MM.1S (cell line): ENCODE measurements around the gene SMARCAD1.

Source experiments
- EZH2 ChIP-seq: fragments of 300-600 bp; sonication (generic); optimal IDR thresholded peaks from 2 replicates; pipeline ENCODE3; 2017; ENCODE audit warnings: low read depth, mild to moderate bottlenecking, antibody characterized with exemption, low read length, mixed read lengths
- EZH2phosphoT487 ChIP-seq: fragments of 300-600 bp; sonication (generic); IDR thresholded peaks from 2 replicates; pipeline ENCODE4 v1.6.1; 2018; ENCODE audit warnings: antibody characterized with exemption, low read length
- TF ChIP-seq, protein P1 (sequence below): fragments of 300-600 bp; sonication (generic); IDR thresholded peaks from 2 replicates; pipeline ENCODE4 v1.5.1; 2016; ENCODE audit warnings: antibody characterized with exemption, low read length, mixed read lengths

DNA sequence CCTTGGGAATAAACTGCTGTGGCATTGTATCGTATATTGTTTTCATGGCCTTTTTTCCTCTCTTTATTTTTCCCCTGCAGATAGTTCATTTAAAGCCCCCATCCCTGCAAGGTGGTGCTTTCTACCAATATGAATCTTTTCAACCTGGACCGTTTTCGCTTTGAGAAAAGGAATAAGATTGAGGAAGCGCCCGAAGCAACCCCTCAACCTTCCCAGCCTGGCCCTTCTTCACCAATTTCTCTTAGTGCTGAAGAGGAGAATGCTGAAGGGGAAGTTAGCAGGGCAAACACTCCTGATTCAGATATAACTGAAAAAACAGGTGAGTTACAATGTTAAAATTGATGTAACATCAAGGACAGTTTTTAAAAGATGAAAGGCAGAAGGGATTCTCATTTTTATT lies 601 bp downstream of the SMARCAD1 start:
- TF ChIP-seq, protein P1, sequence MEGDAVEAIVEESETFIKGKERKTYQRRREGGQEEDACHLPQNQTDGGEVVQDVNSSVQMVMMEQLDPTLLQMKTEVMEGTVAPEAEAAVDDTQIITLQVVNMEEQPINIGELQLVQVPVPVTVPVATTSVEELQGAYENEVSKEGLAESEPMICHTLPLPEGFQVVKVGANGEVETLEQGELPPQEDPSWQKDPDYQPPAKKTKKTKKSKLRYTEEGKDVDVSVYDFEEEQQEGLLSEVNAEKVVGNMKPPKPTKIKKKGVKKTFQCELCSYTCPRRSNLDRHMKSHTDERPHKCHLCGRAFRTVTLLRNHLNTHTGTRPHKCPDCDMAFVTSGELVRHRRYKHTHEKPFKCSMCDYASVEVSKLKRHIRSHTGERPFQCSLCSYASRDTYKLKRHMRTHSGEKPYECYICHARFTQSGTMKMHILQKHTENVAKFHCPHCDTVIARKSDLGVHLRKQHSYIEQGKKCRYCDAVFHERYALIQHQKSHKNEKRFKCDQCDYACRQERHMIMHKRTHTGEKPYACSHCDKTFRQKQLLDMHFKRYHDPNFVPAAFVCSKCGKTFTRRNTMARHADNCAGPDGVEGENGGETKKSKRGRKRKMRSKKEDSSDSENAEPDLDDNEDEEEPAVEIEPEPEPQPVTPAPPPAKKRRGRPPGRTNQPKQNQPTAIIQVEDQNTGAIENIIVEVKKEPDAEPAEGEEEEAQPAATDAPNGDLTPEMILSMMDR, result no peak
- TF ChIP-seq EZH2 (no peak), EZH2phosphoT487 (no peak)
